Fibroblast of pulmonary artery (primary cell): ENCODE results near the gene TMPRSS9.
"Not testable (repeated sequence)": the region's sequence is repeated elsewhere in the genome, so short reads cannot be mapped to it uniquely, and the experiment has no call there.

Source experiments
- DNase-seq: peaks from one replicate; pipeline ENCODE4 v3.0.0-alpha.2; 2010; ENCODE audit warnings: low read depth
- H3K4me3 ChIP-seq: replicated peaks from 2 replicates; pipeline ENCODE4 v1.5.1; 2011; ENCODE audit warnings: low read depth, mild to moderate bottlenecking, control low read depth, low read length, moderate library complexity
- TF ChIP-seq, protein P1 (sequence below): IDR thresholded peaks from 2 replicates; pipeline ENCODE4 v1.5.1; 2011; ENCODE audit warnings: mild to moderate bottlenecking, control low read depth, low read length, inconsistent platforms; ENCODE audit errors: missing control alignments

TMPRSS9 gene

DNA sequence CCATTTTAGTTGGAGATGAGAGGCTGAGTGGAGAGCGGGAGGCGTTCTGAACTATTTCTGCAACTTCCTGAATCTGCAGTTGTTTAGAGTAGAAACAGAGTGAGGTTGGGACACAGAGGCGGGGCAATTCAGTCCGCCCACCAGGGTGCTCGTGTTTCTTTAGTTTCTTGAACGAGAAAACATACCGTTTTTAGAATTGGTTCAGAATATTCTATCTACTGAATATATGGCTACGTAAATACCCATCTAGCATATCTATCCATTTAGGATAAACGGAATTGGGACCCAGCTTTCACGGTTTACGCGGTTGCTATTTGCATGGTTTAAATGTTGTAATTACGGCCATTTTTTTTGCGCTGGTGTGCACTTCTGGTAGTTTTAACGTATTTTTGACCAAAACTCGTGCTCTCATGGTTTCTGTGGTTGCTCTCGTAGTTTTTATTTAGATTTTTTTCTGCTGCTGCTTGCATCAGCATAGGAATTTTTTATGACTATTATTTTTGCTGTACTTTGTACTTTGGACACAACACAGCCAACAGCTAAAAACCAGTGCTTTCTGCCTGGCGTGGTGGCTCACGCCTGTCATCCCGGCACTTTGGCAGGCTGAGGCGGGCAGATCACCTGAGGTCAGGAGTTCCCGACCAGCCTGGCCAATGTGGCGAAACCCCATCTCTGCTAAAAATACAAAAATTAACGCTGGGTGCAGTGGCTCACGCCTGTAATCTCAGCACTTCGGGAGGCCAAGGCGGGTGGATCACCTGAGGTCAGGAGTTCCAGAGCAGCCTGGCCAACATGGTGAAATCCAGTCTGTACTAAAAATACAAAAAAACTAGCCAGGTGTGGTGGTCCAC is 34.6 kb downstream of the TMPRSS9 start:
- TF ChIP-seq, protein P1, sequence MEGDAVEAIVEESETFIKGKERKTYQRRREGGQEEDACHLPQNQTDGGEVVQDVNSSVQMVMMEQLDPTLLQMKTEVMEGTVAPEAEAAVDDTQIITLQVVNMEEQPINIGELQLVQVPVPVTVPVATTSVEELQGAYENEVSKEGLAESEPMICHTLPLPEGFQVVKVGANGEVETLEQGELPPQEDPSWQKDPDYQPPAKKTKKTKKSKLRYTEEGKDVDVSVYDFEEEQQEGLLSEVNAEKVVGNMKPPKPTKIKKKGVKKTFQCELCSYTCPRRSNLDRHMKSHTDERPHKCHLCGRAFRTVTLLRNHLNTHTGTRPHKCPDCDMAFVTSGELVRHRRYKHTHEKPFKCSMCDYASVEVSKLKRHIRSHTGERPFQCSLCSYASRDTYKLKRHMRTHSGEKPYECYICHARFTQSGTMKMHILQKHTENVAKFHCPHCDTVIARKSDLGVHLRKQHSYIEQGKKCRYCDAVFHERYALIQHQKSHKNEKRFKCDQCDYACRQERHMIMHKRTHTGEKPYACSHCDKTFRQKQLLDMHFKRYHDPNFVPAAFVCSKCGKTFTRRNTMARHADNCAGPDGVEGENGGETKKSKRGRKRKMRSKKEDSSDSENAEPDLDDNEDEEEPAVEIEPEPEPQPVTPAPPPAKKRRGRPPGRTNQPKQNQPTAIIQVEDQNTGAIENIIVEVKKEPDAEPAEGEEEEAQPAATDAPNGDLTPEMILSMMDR: no peak
- DNase-seq: no peak
- no peak overlapping the region for H3K4me3 ChIP-seq

DNA sequence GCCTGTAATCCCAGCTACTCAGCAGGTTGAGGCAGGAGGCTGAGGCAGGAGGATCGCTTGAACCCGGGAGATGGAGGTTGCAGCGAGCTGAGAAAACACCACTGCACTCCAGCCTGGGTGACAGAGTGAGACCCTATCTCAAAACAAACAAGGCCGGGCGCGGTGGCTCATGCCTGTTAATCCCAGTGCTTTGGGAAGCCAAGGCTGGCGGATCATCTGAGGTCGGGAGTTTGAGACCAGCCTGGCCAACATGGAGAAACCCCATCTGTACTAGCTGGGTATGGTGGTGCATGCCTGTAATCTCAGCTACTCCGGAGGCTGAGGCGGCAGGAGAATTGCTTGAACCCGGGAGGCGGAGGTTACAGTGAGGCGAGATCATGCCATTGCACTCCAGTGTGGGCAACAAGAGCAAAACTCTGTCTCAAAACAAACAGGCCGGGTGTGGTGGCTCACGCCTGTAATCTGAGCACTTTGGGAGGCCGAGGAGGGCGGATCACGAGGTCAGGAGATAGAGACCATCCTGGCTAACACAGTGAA is 35.3 kb downstream of the TMPRSS9 start:
- not testable (repeated sequence) for H3K4me3 ChIP-seq, DNase-seq

DNA sequence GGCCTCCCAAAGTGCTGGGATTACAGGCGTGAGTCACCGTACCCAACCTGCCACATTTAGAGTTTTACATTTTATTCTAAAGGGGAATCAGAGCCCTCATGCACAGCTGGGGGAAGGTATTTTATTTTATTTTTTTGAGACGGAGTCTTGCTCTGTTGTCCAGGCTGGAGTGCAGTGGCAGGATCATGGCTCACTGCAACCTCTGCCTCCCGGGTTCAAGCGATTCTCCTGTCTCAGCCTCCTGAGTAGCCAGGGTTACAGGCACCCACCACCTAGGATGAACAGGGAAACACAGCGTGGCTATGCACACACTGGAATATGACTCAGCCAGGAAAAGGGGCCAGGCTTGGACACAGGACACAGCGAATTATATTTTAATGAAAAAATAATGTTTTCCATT is 37.1 kb downstream of the TMPRSS9 start:
- not testable (repeated sequence) for H3K4me3 ChIP-seq, DNase-seq

DNA sequence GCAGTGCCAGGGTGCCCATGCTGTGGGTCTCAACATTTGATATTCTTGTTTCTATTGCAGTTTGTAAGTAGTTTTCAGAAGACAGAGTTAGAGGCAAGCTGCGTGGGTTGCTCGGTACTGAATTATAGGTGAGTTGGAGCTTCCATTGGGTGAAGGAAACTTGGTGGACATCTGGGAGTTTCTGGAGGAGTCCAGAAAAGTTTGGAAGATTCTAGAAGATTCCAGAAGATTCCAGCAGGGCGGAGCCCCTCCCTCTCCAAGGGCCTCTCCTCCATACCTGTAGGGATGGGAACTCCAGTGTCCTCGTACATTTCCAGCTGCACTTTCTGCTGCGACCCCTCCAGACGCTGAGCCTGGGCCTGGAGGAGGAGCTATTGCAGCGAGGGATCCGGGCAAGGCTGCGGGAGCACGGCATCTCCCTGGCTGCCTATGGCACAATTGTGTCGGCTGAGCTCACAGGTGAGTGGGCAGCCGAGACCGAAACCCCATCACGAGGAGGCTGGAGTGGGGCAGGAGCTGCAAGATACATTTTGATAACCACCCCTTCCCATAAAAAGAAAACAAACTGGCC is 38.8 kb downstream of the TMPRSS9 start:
- no peak for DNase-seq
- TF ChIP-seq, protein P1: no peak
- H3K4me3 ChIP-seq: no peak overlapping the region

DNA sequence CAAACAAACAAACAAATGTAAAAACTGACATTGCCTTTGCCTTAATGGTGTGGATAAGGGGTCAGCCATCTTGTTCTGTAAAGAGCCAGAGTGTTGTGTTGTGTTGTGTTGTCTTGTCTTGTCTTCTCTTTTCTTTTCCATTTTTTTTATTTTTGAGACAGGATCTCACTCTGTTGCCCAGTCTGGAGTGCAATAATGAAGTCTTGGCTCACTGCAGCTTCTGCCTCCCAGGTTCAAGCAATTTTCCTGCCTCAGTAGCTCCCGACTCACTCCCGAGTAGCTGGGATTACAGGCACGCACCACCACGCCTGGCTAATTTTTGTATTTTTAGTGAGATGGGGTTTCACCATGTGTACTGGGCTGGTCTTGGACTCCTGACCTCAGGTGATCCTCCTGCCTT is 39.5 kb downstream of the TMPRSS9 start:
- no peak overlapping the region for H3K4me3 ChIP-seq
- TF ChIP-seq, protein P1: no peak
- no peak for DNase-seq

DNA sequence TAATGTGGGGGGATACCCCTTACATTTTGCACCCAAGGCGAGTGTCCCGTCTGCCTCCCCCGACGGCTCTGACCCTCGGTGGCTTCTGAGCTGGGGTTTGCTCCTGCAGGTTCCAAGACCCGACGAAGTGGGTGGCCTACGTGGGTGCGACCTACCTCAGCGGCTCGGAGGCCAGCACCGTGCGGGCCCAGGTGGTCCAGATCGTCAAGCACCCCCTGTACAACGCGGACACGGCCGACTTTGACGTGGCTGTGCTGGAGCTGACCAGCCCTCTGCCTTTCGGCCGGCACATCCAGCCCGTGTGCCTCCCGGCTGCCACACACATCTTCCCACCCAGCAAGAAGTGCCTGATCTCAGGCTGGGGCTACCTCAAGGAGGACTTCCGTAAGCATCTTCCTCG is 48.2 kb downstream of the TMPRSS9 start:
- TF ChIP-seq, protein P1: no peak
- DNase-seq: no peak
- H3K4me3 ChIP-seq: no peak overlapping the region

DNA sequence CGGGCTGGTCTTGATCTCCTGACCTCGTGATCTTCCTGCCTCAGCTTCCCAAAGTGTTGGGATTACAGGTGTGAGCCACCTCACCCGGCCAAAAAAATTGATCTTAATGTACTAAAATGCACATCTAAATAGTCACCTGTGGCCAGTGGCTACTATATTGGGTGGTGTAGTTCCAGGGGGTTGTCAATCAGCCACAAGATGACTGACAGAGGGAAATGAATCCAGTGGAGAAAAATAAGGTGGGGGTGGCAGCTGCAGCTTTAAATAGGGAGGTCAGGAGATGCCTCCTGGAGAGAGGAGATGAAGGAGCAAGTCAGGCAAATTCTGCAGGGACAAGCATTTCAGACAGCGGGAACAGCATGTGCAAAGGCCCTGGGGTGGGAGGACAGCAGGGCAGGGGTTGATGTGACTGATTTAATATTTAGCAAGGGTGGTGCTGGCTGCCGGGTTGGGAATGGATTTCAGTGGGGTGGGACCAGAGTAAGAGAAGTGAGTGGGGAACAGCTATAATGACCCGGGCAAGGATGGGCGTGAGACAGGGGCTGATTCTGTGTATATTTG is 49.4 kb downstream of the TMPRSS9 start:
- no peak for DNase-seq
- H3K4me3 ChIP-seq: no peak overlapping the region
- TF ChIP-seq, protein P1: no peak

DNA sequence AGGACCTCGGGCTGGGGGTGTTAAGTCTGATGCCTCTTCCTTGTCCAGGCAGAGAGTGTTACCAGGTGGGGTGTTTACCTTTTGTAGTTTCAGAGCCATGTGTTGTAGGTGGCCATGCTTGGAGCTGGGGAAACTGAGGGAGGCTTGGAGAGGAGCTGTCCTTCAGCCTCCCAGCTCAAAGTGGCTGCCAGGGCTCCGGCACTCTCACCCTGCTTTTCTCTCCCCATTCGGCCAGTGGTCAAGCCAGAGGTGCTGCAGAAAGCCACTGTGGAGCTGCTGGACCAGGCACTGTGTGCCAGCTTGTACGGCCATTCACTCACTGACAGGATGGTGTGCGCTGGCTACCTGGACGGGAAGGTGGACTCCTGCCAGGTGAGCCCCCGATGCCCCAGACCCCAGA is 50.0 kb downstream of the TMPRSS9 start:
- TF ChIP-seq, protein P1: no peak

More for the DNA sequence above, 50.0 kb downstream of the TMPRSS9 start:
- DNase-seq: no peak
- H3K4me3 ChIP-seq: no peak overlapping the region
